ENCODE results near the gene XPR1.

DNA sequence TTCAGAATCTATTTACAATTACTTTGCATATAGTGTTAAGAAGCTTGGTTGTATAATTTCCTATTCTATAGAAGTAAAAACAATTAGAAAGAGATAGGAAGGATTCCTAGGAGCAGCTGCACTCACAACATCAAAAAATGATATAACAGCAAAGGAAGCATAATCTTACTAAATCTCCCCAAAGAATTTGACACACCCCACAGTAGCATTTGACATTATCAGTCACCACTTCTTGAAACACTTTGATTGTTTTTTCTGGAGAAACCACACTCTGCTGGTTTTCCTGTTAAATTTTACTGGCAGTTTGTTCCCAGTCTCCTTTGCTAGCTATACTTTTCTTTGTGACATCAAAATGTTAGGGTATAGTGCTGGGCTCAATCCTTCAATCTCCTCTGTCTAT, 180.1 kb downstream of the XPR1 start:
- TF ChIP-seq, protein P1, sequence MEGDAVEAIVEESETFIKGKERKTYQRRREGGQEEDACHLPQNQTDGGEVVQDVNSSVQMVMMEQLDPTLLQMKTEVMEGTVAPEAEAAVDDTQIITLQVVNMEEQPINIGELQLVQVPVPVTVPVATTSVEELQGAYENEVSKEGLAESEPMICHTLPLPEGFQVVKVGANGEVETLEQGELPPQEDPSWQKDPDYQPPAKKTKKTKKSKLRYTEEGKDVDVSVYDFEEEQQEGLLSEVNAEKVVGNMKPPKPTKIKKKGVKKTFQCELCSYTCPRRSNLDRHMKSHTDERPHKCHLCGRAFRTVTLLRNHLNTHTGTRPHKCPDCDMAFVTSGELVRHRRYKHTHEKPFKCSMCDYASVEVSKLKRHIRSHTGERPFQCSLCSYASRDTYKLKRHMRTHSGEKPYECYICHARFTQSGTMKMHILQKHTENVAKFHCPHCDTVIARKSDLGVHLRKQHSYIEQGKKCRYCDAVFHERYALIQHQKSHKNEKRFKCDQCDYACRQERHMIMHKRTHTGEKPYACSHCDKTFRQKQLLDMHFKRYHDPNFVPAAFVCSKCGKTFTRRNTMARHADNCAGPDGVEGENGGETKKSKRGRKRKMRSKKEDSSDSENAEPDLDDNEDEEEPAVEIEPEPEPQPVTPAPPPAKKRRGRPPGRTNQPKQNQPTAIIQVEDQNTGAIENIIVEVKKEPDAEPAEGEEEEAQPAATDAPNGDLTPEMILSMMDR (conservative IDR thresholded peaks at IDR 0.05; ENCODE audit: low read length), result no peak
- TF ChIP-seq EZH2phosphoT487 (IDR thresholded peaks at IDR 0.05; ENCODE audit: borderline replicate concordance), result no peak

Measured in Loucy (cell line).